UCSD-AML1 (cell line): ENCODE data around the gene SEC24D.
A peak's percentile ranks its signal among the peaks of the same experiment; 100 is the strongest.

Source experiments
- DNase-seq: peaks from one replicate; lab custom pipeline; 2025; ENCODE audit not compliant: unreplicated experiment; lab: John Stamatoyannopoulos, UW

The SEC24D gene

GRCh38 chr4:118729287-118730286, 106.3 kb downstream of the SEC24D start:
- DNase-seq: no peak

- DNase-seq: no peak
Measured at GRCh38 chr4:118727360-118727759, 108.6 kb downstream of the SEC24D start.

GRCh38 chr4:118723369-118723768, 112.6 kb downstream of the SEC24D start:
- DNase-seq: no peak

- DNase-seq: no peak
Measured at GRCh38 chr4:118721752-118722151, 114.2 kb downstream of the SEC24D start.

GRCh38 chr4:118718511-118719170, 117.3 kb downstream of the SEC24D start:
- DNase-seq: no peak

- no peak for DNase-seq
Measured at GRCh38 chr4:118716304-118716703, 119.6 kb downstream of the SEC24D start.

GRCh38 chr4:118714682-118715081, 121.2 kb downstream of the SEC24D start:
- no peak for DNase-seq

GRCh38 chr4:118712872-118713271, 123.1 kb downstream of the SEC24D start:
- no peak for DNase-seq

- no peak for DNase-seq
Measured at GRCh38 chr4:118711052-118711451, 124.9 kb downstream of the SEC24D start.

- DNase-seq: no peak
Measured at GRCh38 chr4:118703118-118703517, 132.8 kb downstream of the SEC24D start.

GRCh38 chr4:118684873-118685811, 150.8 kb downstream of the SEC24D start, which contains the start of gene METTL14:
Gene METTL14, plus strand, starts transcription at chr4:118685392. Its CDS starts 143 bp downstream, at chr4:118685535.
- DNase-seq: peak; percentile 90

- peak; percentile 11 for DNase-seq
Measured at GRCh38 chr4:118683513-118683912, 152.4 kb downstream of the SEC24D start.

- DNase-seq: no peak
Measured at GRCh38 chr4:118682928-118683327, 153.0 kb downstream of the SEC24D start.

- no peak for DNase-seq
Measured at GRCh38 chr4:118680808-118681207, 155.1 kb downstream of the SEC24D start.

- no peak for DNase-seq
Measured at GRCh38 chr4:118676128-118676527, 159.8 kb downstream of the SEC24D start.
